DMS53 (cell line): ENCODE measurements around the gene KRTAP25-1.

Source experiments
- DNase-seq: peaks from one replicate; lab custom pipeline; 2025; lab: John Stamatoyannopoulos, UW

Gene KRTAP25-1, protein sequence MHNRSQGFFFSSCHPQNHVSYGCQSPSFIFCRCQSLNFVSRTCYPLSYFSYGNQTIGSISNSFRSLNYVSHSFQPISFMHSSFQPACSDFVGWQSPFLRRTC

DNA sequence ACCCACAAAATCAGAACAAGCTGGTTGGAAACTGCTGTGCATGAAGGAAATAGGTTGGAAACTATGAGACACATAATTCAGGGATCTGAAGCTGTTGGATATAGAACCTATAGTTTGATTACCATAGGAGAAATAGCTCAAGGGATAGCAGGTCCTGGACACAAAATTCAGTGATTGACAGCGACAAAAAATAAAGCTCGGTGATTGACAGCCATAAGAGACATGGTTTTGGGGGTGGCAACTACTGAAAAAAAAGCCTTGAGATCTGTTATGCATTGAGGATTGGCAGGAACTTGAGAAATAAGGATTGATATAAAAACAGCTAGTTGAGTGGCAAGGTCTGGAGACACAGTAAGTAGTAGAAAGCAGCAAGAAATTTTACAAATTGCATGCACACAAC is at the start of gene KRTAP25-1:
TSS of gene KRTAP25-1 (minus strand) at position 300 of the 400 bp plus-strand sequence. CDS start at position 276, 24 bp downstream.
- no peak for DNase-seq

DNA sequence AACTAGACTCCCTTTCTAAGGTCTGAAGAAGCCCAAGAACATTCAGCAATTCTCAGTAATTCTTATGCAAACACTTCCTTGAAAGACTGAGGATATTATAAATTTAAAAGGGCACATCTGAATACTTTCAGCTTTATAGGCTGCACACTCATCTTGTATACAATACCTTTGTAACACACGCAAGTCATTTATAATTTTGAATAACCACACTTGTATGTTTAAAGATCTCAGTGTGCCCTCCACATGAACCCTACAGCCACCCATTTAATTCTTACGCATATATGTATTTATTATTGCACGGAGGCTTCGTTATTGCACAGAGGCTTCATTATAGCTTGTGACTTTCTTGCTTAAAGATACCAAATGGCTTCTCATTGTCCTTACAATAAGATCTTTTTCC is 49.4 kb upstream of the KRTAP25-1 start:
- no peak for DNase-seq

DNA sequence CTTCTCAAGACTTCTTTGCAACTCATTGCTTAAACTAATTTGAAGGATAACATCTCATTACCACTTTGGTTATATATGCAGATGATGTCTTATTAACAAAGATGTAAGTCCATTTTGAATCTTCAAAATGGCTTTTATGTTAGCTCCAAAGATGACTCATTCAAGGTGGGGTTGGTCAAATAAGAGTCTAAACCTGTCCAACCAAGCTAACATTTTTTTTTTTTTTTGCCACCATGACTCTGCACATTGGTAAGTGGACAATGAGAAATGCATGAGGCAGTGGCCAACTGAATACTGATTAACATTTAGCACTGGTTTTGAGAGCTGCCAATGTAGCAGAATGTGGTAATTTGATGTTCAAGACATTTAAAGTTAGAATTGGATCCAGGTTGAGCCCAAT is 48.5 kb upstream of the KRTAP25-1 start:
- peak; percentile 52 for DNase-seq

DNA sequence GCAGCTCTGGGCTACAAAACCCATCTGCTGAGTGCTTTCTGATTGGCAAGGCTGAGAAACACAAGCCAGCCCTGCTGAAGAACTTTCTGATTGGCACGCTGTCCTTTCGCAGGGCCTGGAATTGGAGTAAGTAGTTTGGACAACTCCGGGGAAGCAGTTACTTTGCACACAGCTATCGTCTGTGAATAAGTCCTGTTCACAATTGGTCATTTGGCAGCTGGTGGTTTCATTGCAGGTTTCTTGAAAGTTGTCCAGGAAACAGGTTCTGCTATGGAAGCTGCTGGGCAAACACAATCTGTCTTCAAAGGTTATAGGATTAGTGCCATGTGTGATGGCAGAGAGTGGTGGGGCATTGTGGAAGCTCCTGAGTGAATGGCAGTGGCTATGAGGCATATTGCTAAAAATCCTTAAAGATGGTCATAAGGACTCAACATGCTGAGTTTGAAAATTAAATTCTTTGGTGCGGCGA is 48.0 kb upstream of the KRTAP25-1 start, which contains the start of gene KRTAP27-1:
TSS of gene KRTAP27-1 (minus strand) at position 419 of the 469 bp plus-strand sequence. CDS start at position 393, 26 bp downstream.
- peak; percentile 3 for DNase-seq

DNA sequence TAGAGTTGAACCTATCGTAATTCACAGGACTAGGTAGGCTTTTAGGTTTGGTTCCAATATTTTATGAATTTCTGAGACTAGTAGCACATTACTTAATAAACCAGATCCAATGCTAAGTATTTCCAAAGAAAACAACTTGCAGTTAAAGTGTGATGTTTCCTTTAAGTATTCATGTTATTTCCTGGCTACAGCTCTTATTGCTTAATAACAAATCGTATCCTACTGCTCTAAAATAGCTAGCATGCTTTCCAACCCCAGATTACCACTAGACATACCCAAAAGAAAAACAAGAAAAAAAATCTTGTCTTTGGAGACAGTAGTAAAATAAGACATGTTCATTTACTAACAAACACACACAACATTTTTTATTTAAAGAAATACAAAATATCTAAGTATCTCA is 47.3 kb upstream of the KRTAP25-1 start:
- no peak for DNase-seq

DNA sequence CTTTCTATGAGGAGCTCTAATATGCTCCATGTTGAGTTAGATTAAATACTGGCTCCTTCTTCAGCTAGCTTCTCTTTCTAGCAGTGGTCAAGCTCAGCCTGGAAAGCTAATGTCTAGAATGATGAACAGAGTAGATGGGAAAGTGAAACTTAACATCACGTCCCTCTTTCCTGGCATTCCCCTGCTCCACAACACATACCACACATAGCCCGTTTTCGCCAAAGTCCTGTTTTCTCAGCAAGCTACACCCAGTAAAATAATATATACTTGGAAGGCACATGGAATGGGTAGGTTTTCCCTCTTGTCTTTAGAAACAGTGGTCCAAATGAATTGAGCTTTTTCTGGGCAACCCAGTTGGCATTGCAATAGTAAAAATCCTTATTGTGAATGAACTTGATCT is 44.4 kb upstream of the KRTAP25-1 start:
- no peak for DNase-seq

DNA sequence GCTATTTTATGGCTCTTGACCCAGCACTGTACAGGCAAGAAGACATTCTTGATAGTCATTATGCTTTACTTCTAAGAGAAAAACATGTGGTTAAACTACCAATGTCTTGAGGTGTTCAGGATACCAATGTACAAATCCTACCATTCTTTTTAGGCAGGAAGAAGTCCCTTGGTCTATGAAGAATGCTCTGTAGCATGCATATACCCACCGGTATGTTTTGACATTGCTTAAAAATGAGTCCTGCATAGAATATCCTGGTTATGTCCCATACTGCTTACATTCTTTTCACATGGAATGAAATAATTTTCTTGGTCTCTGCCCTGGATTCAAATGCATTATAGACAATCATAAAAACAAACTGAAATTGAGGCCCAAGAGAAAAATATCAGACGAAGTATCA is 43.4 kb upstream of the KRTAP25-1 start:
- DNase-seq: no peak

DNA sequence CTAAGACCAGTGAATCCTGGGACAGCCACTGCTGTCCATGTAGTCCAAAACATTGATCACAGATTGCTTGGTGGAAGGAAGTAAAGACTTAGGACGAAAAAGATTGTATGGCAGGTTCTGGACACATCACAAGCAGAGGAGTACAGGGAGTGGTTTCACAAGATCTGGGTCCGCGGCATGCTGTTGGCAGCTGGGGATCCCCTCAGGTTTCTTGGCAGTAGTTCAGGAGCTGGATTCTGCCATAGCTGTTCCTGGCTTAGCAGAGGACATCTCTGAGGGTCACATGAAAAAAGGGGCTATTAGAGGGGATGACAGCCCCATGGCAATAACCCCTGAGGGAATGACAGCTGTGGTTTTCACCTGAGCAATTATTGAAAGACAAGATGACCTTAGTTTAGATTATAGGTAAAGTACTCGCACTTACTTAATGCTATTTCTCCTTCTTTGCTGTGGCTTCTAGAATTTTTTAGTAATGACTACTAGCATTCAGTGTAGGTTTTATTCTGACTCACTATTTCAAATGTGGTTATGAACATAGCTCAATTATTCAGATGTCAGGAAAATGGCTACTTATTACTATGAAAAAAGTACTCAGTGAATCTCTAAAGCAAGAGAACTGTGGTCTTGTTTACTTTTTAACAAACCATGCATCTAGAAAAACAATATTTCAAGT is 40.0 kb upstream of the KRTAP25-1 start:
- no peak for DNase-seq

DNA sequence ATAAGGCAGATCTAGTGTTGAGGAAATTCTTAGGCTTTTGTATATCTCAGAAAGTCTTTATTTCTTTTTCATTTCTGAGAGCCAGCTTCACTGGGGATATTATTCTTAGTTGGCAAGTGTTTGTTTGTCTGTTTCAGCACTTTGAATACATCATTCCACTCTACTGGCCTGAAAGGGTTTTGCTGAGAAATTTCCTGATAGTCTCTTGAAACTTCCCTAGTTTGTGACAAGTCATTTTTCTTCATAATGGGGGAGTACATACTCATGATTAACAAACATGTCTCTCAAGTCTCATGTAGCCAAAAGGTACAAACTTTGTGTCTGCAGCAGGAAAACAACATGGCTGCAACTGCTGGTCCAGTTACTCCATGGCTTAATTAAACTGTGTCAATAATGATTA is 37.1 kb upstream of the KRTAP25-1 start:
- DNase-seq: no peak

DNA sequence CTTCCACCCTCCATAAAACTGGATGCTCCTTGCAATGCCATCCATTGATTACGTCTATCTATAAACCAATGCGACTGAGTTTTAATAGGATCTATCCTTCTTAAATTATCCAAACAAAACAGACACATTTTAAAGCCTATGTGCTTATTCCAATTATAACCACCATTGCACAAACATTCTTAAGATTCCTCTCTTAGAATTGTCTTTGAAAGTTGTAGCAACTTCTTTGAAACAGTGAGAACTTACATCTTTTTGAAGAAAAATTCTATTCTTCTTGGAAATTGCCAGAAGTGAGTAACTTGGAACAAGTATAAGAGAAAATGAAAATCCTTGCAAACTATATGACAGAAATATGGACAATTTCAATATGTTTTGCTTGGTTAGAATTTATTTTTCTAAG is 30.9 kb upstream of the KRTAP25-1 start, which contains the start of gene KRTAP26-1:
TSS of gene KRTAP26-1 (minus strand) at position 101 of the 400 bp plus-strand sequence. CDS start 280 bp downstream, outside the sequence.
- DNase-seq: no peak

DNA sequence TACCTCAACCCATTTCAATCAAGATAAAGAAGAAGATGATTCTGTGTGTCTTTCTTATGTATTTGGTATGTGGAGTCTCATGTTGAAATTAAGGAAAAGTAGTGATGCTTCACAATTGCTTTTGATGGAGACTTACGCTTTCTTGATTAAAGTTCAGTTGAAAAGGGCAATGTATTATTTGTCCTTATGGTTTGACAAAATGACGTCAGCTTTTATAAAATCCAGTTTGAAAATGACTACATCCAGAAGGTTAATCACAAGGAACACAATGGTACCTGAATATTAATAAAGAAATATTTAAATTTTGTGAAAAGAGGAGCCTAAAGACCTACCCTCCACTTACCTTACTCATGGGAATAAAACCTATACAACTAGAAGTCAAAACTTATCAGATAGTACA is 26.4 kb upstream of the KRTAP25-1 start:
- no peak for DNase-seq

DNA sequence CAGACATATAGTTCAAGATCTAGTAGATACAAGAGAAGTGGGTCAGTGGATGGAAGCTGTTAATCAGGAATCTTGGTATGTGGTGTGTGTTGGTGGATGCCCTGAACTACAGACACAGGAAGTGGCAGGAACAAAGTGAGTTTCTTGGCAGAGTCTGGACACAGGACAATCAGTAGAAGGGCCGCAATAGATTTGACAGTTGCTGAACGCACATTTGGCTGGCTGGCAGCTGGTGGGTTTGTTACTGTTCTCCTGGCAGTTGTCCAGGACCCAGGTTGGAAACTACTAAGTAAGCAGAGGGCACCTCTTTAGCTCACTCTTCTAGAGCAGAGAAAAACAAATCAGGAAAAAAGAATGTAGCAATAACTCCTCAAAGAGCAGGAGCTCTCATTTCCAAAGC is 17.6 kb upstream of the KRTAP25-1 start:
- no peak for DNase-seq

DNA sequence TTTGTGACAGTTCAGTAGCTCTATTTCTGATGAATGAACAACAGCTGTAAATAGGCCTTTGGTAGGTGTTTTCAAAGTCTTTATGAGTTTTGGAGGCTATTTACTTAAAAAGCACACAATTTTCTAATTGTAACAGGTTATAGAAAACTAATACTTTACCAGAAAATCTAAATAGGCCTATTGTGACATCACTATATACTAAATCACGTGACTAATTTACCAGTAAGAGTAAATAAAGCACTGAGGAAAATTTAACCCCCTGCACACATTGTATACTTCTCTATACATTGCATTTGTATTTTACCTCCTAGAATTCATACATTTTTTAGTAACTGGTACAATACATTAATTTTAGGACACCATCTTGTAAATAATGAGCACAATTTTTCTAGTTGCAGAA is 15.8 kb upstream of the KRTAP25-1 start:
- no peak for DNase-seq

DNA sequence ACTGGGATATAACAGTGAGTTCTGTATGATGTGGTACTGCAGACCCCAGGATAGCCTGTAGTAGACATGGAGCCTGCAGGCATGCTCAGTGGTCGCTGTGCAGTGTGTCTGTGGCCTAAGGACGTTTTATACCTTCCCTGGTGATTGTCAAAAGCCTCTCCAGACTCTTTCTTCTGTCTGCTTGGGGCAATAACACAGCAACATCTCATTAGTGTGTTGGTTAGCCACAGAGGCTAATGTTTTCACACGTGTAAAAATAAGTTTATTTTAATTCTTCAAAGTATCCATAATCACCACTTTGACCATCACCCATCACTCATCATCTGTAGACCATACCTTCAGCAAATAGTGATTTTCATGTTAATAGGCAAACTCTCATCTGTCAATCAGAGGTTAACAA is 6.5 kb downstream of the KRTAP25-1 start, which contains the start of gene KRTAP24-1:
TSS of gene KRTAP24-1 (minus strand) at position 101 of the 400 bp plus-strand sequence. CDS start at position 83, 18 bp downstream.
- DNase-seq: no peak

DNA sequence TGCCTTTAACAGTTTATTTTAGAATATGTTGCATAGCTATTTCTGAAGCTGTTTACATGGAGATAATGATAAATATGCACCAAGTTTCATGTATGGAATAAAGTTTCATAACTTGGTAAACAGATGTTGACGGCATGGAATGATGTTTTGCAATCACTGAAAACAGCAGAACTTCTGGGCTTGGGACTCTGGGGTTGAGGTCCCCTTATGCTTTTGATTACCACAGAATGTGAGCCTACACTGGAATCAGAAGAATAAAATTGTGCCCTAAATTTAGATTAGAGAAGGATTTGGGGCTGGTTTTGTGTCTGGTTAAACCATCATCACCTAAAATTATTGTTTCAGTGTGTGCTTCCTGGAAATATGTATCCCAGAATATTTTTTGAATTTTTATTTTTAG is 17.7 kb downstream of the KRTAP25-1 start:
- no peak for DNase-seq

DNA sequence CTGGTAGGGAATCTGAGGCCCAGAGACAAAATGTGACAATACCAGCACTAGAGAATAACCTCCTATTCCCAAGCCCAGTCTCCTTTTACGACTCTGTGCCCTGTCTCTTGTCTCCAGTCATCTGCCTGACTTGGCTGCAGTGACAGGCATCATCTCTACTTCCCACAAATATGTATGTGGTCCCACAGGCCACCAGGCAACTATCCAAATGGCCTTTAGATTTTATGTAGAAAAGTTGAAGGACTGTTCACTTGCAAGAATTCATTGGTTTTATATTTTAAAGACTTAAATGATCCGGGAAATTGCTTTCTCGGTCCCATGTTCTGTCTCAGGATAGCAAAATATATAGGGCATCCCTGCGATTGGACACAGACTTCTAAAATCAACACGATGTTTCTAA is 18.2 kb downstream of the KRTAP25-1 start:
- no peak for DNase-seq

DNA sequence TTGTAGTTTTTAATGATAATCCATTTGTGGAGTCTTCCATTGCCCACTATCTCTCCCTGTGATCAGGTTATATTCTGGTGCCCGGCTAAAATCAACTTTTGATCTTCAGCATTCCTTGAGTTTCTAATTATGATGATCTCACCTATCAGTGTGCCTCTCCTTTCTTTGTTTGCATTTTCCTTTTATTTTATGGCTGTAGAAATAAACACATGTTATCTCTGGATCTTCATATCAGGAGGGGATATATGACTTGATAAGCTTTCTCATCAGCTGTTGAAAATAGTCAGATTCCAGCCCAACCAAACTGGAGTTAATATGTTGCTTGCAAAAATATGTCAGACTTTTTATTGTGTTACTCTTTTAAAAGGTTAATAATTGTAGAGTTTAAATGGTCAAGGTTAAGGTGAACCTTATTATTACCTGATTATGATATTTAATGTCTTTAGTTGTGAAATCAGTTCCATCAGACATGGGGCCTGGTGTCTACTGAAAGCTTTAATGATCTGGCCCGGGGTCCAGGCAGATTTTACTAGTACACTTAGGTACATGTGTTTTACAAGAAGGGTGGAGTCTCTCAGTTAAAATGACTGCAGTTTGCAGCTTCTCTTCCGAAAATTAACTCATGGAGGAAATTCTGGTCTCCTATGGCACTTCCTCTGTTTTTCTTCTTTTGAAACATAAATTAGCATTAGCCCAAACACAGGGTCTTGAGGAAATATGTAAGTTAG is 19.3 kb downstream of the KRTAP25-1 start:
- no peak for DNase-seq

DNA sequence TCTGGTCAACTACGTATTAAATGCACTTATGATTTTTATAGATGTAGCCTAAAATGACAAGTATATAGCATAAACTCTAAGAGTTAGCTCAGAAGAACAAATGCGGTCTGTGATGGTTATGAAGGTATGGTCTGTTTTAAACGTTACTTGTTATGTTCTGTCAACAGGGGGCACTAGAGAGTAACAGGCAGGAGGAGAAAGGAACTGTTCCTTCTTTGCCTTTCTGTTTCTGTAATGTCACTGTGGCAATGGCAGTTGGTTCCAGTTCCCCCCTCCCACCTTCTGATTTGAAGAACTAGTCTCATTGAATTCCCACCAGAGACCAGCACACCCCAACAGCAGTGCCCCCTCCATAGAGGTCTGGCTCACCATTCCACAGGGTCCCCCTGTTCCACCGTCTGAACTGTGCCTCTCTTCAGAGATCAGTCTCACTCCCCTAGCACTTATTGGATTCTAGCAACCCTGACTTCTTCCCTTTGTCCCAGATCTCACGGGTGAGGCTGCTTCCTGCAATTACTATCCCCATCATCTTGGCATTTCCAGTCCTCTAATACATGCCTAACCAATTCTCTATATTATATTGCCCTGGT is 20.6 kb downstream of the KRTAP25-1 start:
- DNase-seq: peak; percentile 61

DNA sequence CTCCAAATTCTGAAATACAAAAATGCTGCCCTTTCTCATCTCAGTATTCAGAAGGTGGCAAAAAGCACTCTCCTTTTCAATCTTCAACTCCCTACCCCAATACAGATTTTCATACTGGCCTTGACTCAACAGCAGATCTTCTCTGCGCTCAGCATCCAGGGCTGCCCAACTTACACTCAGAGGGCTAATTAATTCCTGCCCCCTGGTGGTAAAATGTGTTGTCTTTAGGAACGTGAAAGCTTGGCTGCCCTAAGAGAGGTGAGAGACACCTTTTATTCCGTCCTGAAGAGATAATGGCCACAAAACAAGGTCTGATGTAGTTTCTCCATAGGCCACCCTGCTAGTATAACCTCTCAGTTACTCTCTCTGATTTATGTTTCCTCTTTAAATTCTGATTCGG is 31.5 kb downstream of the KRTAP25-1 start:
- peak; percentile 58 for DNase-seq

DNA sequence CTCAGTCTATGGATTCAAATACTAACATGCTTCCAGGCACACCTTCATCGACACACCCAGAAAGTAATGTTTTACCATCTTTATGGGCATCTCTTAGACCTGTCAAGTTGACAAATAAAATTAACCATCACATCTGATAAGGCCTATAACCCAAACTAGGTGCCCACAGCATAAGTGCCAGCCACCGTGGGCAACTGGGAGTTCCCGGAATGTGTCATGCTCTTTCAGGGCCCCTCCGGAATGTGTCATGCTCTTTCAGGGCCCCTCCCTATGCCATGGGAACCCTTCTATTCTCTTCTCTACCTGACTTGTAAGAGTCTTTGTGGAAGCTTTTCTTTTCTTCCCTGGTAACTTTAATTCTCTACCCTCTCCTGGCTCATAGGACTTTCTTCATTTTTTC is 33.2 kb downstream of the KRTAP25-1 start:
- DNase-seq: no peak

DNA sequence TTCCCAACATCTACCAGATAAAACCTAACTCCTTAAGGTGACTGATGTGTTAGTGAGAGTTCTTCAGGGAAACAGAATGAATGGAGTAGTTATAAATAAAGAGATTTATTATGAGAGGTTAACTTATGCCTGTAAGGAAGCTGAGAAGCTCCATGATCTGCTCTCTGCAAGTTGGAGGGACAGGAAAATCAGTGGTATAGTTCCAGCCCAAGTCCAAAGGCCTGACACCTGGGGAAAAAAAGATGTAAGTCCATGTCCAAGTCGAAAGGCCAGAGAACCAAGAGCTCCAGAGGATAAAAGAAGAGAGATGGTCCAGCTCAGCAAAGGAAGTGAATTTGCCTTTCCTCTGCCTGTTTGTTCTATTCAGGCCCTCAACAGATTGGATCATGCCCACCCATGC is 33.6 kb downstream of the KRTAP25-1 start:
- no peak for DNase-seq

DNA sequence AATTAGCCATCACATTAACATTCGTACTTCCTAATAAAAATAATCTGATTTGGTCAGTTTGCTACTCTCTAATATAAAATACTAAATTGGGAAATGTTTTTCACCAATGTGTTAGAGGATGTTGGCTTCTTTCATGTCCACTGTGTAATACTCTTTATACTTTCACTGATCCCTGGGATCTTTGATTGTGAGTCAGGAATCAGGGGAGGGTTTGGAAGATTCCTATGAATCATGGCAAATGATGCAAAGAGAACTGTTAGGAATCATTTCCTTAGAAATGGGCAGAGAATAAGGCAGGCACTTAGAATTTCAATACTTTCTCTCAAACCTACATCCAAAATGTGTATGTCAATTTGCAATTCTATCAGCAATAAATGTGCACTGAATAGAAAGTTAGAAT is 37.5 kb downstream of the KRTAP25-1 start:
- no peak for DNase-seq

DNA sequence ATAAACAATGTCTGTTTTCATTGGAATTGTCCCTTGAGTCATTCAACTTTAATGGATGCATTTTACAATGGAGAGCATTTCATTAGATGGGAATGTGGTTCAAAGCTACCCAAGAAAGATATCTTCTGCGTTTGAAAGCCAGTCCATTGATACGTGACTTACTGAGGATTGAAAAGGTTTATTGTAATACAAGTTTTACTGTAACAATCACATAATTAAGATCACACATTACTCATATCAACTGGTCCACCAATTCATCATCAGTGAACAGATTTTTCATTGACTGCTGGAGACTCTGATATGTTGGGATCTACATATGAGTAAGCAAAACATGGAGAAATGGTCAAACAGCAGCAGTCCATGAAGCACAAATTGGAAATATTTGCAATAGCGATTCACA is 39.4 kb downstream of the KRTAP25-1 start:
- no peak for DNase-seq
